Measurements from ENCODE around the gene FBXO8. TPM values are rescaled to one million over a fixed set of nuclear protein-coding genes. Genes with fewer than 3 reads are reported as not detected.

Gene FBXO8
- total RNA-seq, 1 donor from 2014 or later, result 28.4 TPM

- Histone ChIP-seq H3K27me3 (no peaks in the 10 kb centered on the region), H3K27ac (no peak overlapping the region), H3K9me3 (ENCODE audit: low read depth) (no peaks in the 10 kb centered on the region), H3K4me2 (no peak overlapping the region), H3K36me3 (no peaks in the 10 kb centered on the region), H3K4me1 (no peaks in the 10 kb centered on the region), H3K79me2 (ENCODE audit: low read depth) (no peaks in the 10 kb centered on the region), H3K4me3 (no peak overlapping the region), H2AFZ (replicated peaks) (no peak overlapping the region), H3K9ac (no peak overlapping the region), H4K20me1 (ENCODE audit: low read depth) (no peaks in the 10 kb centered on the region), H3F3A (ENCODE audit: low read depth) (no peaks in the 10 kb centered on the region)
- Mint-ChIP-seq H3K27me3 (ENCODE audit: insufficient read depth, low read depth) (no peaks in the 10 kb centered on the region), H3K9me3 (no peaks in the 10 kb centered on the region), H3K27ac (no peak overlapping the region), H3K4me3 (no peak overlapping the region), H3K36me3 (no peaks in the 10 kb centered on the region), H3K4me1 (no peaks in the 10 kb centered on the region)
- TF ChIP-seq CTCF (IDR thresholded peaks at IDR 0.05) (no peak), EZH2 (IDR thresholded peaks at IDR 0.05) (no peak)
- no peak for DNase-seq (ENCODE audit: low spot score)
These were observed 27.7 kb downstream of the FBXO8 start for GRCh38 chr4:174255786-174256185.

GRCh38 chr4:174255374-174255773 lies 28.1 kb downstream of the FBXO8 start:
- Histone ChIP-seq H4K20me1 (ENCODE audit: low read depth) (no peaks in the 10 kb centered on the region), H3K4me3 (no peak overlapping the region)
- H3K27ac Mint-ChIP-seq, result no peak overlapping the region

GRCh38 chr4:174254613-174255012 lies 28.9 kb downstream of the FBXO8 start:
- Histone ChIP-seq H3K9ac (no peak overlapping the region), H3F3A (ENCODE audit: low read depth) (no peaks in the 10 kb centered on the region), H3K27ac (no peak overlapping the region), H3K4me2 (no peak overlapping the region), H4K20me1 (ENCODE audit: low read depth) (no peaks in the 10 kb centered on the region), H3K9me3 (ENCODE audit: low read depth) (no peaks in the 10 kb centered on the region), H2AFZ (replicated peaks) (no peak overlapping the region), H3K4me3 (no peak overlapping the region), H3K36me3 (no peaks in the 10 kb centered on the region), H3K27me3 (no peaks in the 10 kb centered on the region), H3K79me2 (ENCODE audit: low read depth) (no peaks in the 10 kb centered on the region), H3K4me1 (no peaks in the 10 kb centered on the region)
- no peaks in the 10 kb centered on the region for H3K4me1 Mint-ChIP-seq
- no peak overlapping the region for H3K4me3 Mint-ChIP-seq
- TF ChIP-seq EZH2 (IDR thresholded peaks at IDR 0.05), result no peak
- no peak for TF ChIP-seq EZH2phosphoT487 (IDR thresholded peaks at IDR 0.05)
- no peak overlapping the region for H3K27ac Mint-ChIP-seq
- H3K27me3 Mint-ChIP-seq (ENCODE audit: insufficient read depth, low read depth), result no peaks in the 10 kb centered on the region
- no peaks in the 10 kb centered on the region for H3K36me3 Mint-ChIP-seq
- no peak for DNase-seq (ENCODE audit: low spot score)
- H3K9me3 Mint-ChIP-seq, result no peaks in the 10 kb centered on the region

More at GRCh38 chr4:174255374-174255773, 28.1 kb downstream of the FBXO8 start:
- Histone ChIP-seq H3K9me3 (ENCODE audit: low read depth) (no peaks in the 10 kb centered on the region), H3K9ac (no peak overlapping the region), H3K27me3 (no peaks in the 10 kb centered on the region), H3K36me3 (no peaks in the 10 kb centered on the region), H3K4me1 (no peaks in the 10 kb centered on the region), H3K79me2 (ENCODE audit: low read depth) (no peaks in the 10 kb centered on the region), H3F3A (ENCODE audit: low read depth) (no peaks in the 10 kb centered on the region), H3K4me2 (no peak overlapping the region), H3K27ac (no peak overlapping the region), H2AFZ (replicated peaks) (no peak overlapping the region)
- H3K27me3 Mint-ChIP-seq (ENCODE audit: insufficient read depth, low read depth), result no peaks in the 10 kb centered on the region
- H3K9me3 Mint-ChIP-seq, result no peaks in the 10 kb centered on the region
- no peaks in the 10 kb centered on the region for H3K36me3 Mint-ChIP-seq
- TF ChIP-seq CTCF (IDR thresholded peaks at IDR 0.05) (no peak), EZH2 (IDR thresholded peaks at IDR 0.05) (no peak), EZH2phosphoT487 (IDR thresholded peaks at IDR 0.05) (no peak)
- H3K4me1 Mint-ChIP-seq, result no peaks in the 10 kb centered on the region
- no peak overlapping the region for H3K4me3 Mint-ChIP-seq
- DNase-seq (ENCODE audit: low spot score), result no peak

- no peak overlapping the region for H2AFZ ChIP-seq (replicated peaks)
- DNase-seq (ENCODE audit: low spot score), result no peak
- H3K27ac ChIP-seq, result no peak overlapping the region
- H3K9me3 Mint-ChIP-seq, result no peaks in the 10 kb centered on the region
- no peaks in the 10 kb centered on the region for H3K36me3 ChIP-seq
- H3K27me3 ChIP-seq, result no peaks in the 10 kb centered on the region
- H3K9me3 ChIP-seq (ENCODE audit: low read depth), result no peaks in the 10 kb centered on the region
- H3K79me2 ChIP-seq (ENCODE audit: low read depth), result no peaks in the 10 kb centered on the region
- H3K4me1 Mint-ChIP-seq, result no peaks in the 10 kb centered on the region
- H3K27ac Mint-ChIP-seq, result no peak overlapping the region
- no peak overlapping the region for H3K4me3 ChIP-seq
- no peaks in the 10 kb centered on the region for H3K36me3 Mint-ChIP-seq
- no peaks in the 10 kb centered on the region for H3F3A ChIP-seq (ENCODE audit: low read depth)
- TF ChIP-seq EZH2phosphoT487 (IDR thresholded peaks at IDR 0.05) (no peak), EZH2 (IDR thresholded peaks at IDR 0.05) (no peak), CTCF (IDR thresholded peaks at IDR 0.05) (no peak)
- no peak overlapping the region for H3K4me2 ChIP-seq
- H3K4me3 Mint-ChIP-seq, result no peak overlapping the region
- no peaks in the 10 kb centered on the region for H4K20me1 ChIP-seq (ENCODE audit: low read depth)
- H3K9ac ChIP-seq, result no peak overlapping the region
- no peaks in the 10 kb centered on the region for H3K4me1 ChIP-seq
- no peaks in the 10 kb centered on the region for H3K27me3 Mint-ChIP-seq (ENCODE audit: insufficient read depth, low read depth)
These were observed 31.1 kb downstream of the FBXO8 start for GRCh38 chr4:174252412-174252811.
